ENCODE data around the gene ARG2. TPM values are rescaled to one million over a fixed set of nuclear protein-coding genes. Genes with fewer than 3 reads are reported as not detected.

ARG2 gene
- total and polyA plus RNA-seq, 2 of the 4 experiments (the other 2 are of a cell fraction) = 1.1 to 2.5 TPM

DNA sequence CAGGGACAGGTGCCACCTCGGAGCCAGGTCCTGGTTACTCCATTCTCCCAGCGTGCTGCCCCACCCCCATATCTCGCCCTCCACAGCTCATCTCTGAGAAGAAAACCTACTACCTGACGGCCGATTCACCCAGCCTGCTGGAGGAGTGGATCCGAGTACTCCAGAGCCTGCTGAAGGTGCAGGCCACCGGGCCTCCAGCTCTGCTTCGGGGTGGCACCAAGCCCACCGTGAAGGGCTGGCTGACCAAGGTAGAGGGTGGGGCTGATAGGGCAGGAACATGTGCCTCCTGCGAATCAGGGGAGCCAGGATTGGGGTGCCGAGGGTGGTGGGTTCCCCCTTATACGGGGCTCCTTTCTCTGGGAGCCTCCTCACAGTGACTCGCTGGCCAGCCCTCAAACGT, 45.6 kb upstream of the ARG2 start:
- H3K9me3 ChIP-seq (ENCODE audit: control insufficient read depth, insufficient read depth, low read length) = no peaks in the 10 kb centered on the region
- 0 out of 2 replicates have a peak, but pooled peaks cover 3% of the 10 kb centered on the region for H3K9me1 ChIP-seq (ENCODE audit: insufficient read depth, low read length)
- CTCF ChIA-PET = no interaction called here
- H2AK5ac ChIP-seq (ENCODE audit: low read depth, low read length) = no peak overlapping the region
- no peaks in the 10 kb centered on the region for H4K20me1 ChIP-seq (ENCODE audit: insufficient read depth, low read length)
- H2BK5ac ChIP-seq (ENCODE audit: low read depth, low read length, poor library complexity, severe bottlenecking) = no peak overlapping the region
- H4K91ac ChIP-seq (ENCODE audit: insufficient read depth, low read depth, low read length) = no peak overlapping the region
- H3K14ac ChIP-seq (replicated peaks; ENCODE audit: low read depth, low read length) = no peak overlapping the region
- H2BK120ac ChIP-seq (ENCODE audit: low read depth, low read length) = no peak overlapping the region
- H3K36me3 ChIP-seq (ENCODE audit: control insufficient read depth, insufficient read depth, low read length) = no peaks in the 10 kb centered on the region
- no peak for DNase-seq
- no peaks in the 10 kb centered on the region for H3K4me1 ChIP-seq (ENCODE audit: control insufficient read depth, insufficient read depth, low read length)
- intact Hi-C loops (cut with micrococcal nuclease) = no loop called here
- no peak overlapping the region for H3K4ac ChIP-seq (ENCODE audit: low read depth, low read length)
- TF ChIP-seq SMC3 (IDR thresholded peaks at IDR 0.05; ENCODE audit: low read depth, low read length) = no peak
- no peak for TF ChIP-seq CEBPB (IDR thresholded peaks at IDR 0.05; ENCODE audit: low read depth, low read length)
- TF ChIP-seq, protein P1, sequence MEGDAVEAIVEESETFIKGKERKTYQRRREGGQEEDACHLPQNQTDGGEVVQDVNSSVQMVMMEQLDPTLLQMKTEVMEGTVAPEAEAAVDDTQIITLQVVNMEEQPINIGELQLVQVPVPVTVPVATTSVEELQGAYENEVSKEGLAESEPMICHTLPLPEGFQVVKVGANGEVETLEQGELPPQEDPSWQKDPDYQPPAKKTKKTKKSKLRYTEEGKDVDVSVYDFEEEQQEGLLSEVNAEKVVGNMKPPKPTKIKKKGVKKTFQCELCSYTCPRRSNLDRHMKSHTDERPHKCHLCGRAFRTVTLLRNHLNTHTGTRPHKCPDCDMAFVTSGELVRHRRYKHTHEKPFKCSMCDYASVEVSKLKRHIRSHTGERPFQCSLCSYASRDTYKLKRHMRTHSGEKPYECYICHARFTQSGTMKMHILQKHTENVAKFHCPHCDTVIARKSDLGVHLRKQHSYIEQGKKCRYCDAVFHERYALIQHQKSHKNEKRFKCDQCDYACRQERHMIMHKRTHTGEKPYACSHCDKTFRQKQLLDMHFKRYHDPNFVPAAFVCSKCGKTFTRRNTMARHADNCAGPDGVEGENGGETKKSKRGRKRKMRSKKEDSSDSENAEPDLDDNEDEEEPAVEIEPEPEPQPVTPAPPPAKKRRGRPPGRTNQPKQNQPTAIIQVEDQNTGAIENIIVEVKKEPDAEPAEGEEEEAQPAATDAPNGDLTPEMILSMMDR (conservative IDR thresholded peaks at IDR 0.05; ENCODE audit: low read depth, low read length) = no peak
- TF ChIP-seq NFE2L2 (IDR thresholded peaks at IDR 0.05; ENCODE audit: low read depth, low read length) = no peak
- no peak for TF ChIP-seq CHD1 (IDR thresholded peaks at IDR 0.05; ENCODE audit: low read depth, low read length)
- no peak for TF ChIP-seq POLR2A (IDR thresholded peaks at IDR 0.05; ENCODE audit: low read depth, low read length)
- no peak for TF ChIP-seq RAD21 (IDR thresholded peaks at IDR 0.05; ENCODE audit: low read length)
- no peak for TF ChIP-seq RFX5 (IDR thresholded peaks at IDR 0.05; ENCODE audit: low read depth, low read length)
- TF ChIP-seq, protein P2, sequence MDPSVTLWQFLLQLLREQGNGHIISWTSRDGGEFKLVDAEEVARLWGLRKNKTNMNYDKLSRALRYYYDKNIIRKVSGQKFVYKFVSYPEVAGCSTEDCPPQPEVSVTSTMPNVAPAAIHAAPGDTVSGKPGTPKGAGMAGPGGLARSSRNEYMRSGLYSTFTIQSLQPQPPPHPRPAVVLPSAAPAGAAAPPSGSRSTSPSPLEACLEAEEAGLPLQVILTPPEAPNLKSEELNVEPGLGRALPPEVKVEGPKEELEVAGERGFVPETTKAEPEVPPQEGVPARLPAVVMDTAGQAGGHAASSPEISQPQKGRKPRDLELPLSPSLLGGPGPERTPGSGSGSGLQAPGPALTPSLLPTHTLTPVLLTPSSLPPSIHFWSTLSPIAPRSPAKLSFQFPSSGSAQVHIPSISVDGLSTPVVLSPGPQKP (IDR thresholded peaks at IDR 0.05; ENCODE audit: borderline replicate concordance, low read depth, low read length) = no peak
- TF ChIP-seq MAZ (IDR thresholded peaks at IDR 0.05; ENCODE audit: borderline replicate concordance, low read depth, low read length) = no peak
- TF ChIP-seq, protein P3, sequence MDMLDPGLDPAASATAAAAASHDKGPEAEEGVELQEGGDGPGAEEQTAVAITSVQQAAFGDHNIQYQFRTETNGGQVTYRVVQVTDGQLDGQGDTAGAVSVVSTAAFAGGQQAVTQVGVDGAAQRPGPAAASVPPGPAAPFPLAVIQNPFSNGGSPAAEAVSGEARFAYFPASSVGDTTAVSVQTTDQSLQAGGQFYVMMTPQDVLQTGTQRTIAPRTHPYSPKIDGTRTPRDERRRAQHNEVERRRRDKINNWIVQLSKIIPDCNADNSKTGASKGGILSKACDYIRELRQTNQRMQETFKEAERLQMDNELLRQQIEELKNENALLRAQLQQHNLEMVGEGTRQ (IDR thresholded peaks at IDR 0.05; ENCODE audit: low read depth, low read length) = no peak
- H3K27me3 ChIP-seq (ENCODE audit: control insufficient read depth, insufficient read depth, low read length) = peaks cover 6% of the 10 kb centered on the region
- H3K23ac ChIP-seq (ENCODE audit: low read depth, low read length) = no peak overlapping the region
- WGBS, 2 experiments (ENCODE audit: extremely low coverage in 2 of 2, insufficient read length in 1 of 2) = 80% methylated on average over 2 of the region's 14 CpGs; no CpG with 5 or more reads in 1 of the 2 experiments
- H3K4me3 ChIP-seq (ENCODE audit: insufficient read depth, low read depth, low read length) = no peak overlapping the region
- H3K9ac ChIP-seq (ENCODE audit: low read depth, low read length) = no peak overlapping the region
- no peak overlapping the region for H4K8ac ChIP-seq (ENCODE audit: low read depth in 2 of 2, low read length in 2 of 2)
- H2BK15ac ChIP-seq (ENCODE audit: low read depth, low read length) = no peak overlapping the region
- no peak overlapping the region for H2AFZ ChIP-seq (replicated peaks; ENCODE audit: low read length, poor library complexity)
- H3K56ac ChIP-seq (ENCODE audit: extremely low read depth, insufficient read depth, low read length) = no peak overlapping the region
- BruUV-seq (replicated peaks) = no TSS peak
- no peak overlapping the region for H2BK20ac ChIP-seq (ENCODE audit: low read depth, low read length)
- in situ Hi-C loops (cut with MboI; ENCODE audit: low sequenced_read_pairs) = no loop called here
- no peak overlapping the region for H4K5ac ChIP-seq (ENCODE audit: low read depth, low read length)
- H2AK9ac ChIP-seq (replicated peaks; ENCODE audit: low read depth, low read length, poor library complexity) = no peak overlapping the region
- H3K4me2 ChIP-seq (ENCODE audit: low read depth, low read length) = no peak overlapping the region
- POLR2A ChIA-PET (ENCODE audit: unreplicated experiment) = no interaction called here
- no peak overlapping the region for H3K18ac ChIP-seq (ENCODE audit: low read depth, low read length)
- dilution Hi-C loops (cut with HindIII; ENCODE audit: low sequenced_read_pairs, unreplicated experiment) = no loop called here
- no peaks in the 10 kb centered on the region for H3K79me1 ChIP-seq (ENCODE audit: low read depth in 1 of 2, low read length in 2 of 2)
- no peak for ATAC-seq (ENCODE audit: low read depth)
- H3K27ac ChIP-seq (ENCODE audit: insufficient read depth, low read length) = no peak overlapping the region

All from IMR-90 (cell line).